ENCODE data around the gene SAXO1.
"Not testable (repeated sequence)": the region's sequence is repeated elsewhere in the genome, so short reads cannot be mapped to it uniquely, and the experiment has no call there.

The SAXO1 gene

DNA sequence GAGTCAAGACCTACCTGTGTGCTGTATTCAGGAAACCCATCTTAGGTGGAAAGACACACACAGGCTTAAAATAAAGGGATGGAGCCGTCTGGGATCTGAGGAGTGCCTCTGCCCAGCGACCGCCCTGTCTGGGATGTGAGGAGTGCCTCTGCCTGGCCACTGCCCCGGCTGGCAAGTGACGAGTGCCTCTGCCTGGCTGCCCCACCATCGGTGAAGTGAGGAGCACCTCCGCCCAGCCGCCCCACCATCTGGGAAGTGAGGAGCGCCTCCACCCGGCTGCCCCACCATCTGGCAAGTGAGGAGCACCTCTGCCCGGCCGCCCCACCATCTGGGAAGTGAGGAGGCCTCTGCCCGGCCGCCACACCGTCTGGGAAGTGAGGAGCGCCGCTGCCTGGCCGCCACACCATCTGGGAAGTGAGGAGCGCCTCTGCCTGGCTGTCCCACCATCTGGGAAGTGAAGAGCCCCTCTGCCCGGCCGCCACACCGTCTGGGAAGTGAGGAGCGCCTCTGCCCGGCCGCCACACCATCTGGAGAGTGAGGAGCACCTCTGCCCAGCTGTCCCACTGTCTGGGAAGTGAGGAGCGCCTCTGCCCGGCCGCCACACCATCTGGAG lies 33.7 kb downstream of the SAXO1 start:
- DNase-seq (ENCODE audit: low read depth in 4 of 4, low spot score in 1 of 4) = no peak

DNA sequence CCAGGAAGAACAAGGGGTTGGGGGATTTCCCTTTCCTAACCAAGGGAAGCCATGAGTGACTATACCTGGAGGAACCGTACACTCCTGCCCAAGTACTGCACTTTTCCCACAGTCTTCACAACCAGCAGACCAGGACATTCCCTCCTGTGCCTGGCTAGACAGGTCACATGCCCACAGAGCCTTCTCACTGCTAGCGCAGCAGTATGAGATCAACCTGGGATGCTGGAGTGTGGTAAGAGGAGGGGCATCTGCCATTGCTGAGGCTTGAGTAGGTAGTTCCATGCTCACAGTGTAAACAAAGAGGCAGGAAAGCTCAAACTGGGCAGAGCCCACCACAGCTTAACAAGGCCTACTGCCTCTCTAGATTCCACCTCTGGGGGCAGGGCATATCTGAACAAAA lies 35.9 kb downstream of the SAXO1 start:
- DNase-seq (ENCODE audit: low read depth in 4 of 4, low spot score in 1 of 4) = no peak

DNA sequence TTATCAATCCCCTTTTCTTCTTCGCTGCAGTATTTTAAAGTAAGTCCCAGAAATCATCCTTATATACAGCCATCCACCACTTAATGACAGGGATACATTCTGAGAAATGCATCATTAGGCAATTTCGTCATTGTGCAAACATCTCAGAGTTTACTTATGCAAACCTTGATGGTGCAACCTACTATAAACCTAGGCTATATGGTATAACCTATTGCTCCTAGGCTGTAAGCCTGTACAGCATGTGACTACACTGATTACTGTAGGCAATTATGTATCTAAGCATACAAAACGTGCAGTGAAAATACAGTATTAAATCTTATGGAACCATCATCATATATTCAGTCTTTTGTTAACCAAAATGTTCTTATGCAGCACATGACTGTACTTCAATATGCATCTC lies 36.8 kb downstream of the SAXO1 start:
- DNase-seq (ENCODE audit: low read depth in 4 of 4, low spot score in 1 of 4) = no peak

DNA sequence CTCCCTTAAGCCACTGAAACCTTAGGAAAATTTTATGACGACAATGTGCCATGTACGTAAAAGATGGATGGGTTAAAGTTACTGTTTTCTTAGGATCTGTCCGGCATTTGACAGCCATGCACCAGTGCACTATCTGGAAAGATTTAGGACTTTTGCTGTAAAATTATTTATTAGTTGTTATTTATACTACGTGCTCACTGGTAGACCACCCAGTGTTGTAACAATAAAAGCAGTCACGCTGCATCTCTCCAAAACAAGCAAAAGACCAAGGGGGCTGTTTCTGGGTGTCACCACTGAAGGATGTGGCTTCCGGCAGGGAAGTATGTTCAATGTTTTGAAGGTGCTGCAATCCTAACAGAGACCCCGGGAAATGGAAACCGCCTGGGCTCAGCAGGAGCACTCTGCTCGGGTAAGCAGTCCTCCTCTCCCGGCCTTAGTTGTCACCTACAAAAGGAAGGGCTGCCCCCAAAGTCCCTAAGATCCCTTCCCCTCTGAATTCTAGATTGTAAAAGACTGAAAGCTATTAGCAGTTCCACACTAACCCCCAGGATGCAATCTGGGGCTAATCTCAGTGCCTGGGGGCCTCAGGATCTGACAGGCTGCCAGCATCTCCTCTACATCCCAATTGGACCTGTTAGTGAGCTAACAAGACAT lies 38.6 kb downstream of the SAXO1 start:
- DNase-seq (ENCODE audit: low read depth in 4 of 4, low spot score in 1 of 4) = no peak

DNA sequence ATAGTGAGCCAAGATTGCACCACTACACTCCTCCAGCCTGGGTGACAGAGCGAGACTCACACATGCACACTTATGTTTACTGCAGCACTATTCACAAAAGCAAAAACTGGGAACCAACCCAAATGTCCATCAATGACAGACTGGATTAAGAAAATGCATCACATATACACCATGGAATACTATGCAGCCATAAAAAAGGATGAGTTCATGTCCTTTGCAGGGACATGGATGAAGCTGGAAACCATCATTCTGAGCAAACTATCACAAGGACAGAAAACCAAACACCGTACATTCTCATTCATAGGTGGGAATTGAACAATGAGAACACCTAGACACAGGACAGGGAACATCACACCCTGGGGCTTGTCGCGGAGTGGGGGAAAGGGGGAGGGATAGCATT lies 41.8 kb downstream of the SAXO1 start:
- DNase-seq (ENCODE audit: low read depth in 4 of 4, low spot score in 1 of 4) = not testable (repeated sequence)

DNA sequence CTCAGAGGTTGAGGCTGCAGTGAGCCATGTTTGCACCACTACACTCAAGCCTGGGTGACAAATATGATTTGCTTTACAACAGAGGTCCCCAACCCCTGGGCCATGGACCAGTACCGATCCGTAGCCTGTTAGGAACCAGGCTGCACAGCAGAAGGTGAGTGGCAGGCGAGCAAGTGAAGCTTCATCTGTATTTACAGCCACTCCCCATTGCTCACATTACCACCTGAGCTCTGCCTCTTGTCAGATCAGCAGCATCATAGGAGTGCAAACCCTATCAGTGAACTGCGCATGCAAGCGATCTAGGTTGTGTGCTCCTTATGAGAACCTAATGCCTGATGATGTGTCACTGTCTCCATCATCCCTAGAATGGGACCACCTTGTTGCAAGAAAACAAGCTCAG lies 42.5 kb downstream of the SAXO1 start:
- no peak for DNase-seq (ENCODE audit: low read depth in 4 of 4, low spot score in 1 of 4)

DNA sequence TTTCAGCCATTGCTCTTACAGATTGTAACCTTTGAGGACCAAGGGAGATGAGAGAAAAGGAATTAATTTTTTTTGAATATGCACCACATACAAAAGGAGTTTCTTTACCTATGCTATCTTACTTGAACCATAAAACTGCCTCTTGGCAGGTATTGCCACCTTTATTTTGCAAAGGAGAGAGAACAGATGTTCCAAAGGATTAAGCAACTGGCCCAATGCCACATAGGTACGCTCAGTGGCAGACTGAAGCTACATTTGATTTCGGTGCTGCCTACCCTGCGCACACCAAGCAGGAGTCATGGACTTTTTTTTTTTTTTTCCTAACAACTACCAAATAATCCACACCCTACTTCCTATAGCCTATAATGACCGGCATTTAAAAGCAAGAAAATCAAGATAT lies 43.1 kb downstream of the SAXO1 start:
- DNase-seq (ENCODE audit: low read depth in 4 of 4, low spot score in 1 of 4) = no peak

DNA sequence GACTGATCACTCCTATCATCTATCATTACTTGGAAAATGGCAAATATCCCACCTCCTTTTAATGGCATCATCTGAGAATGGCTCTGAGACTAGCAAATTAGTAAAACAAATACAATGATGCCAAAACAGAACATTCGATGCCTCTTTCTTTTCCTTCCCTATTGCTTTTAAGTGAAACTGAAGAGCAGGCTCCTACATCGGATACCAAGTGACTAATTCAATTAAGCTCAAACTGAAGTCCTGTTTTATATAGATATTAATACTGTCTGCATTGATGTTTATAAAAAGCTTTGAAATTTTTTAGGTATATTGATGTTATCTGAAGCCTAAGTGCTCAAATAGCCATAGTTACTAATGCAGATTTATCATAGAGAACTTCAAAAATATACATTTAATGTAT lies 43.9 kb downstream of the SAXO1 start:
- no peak for DNase-seq (ENCODE audit: low read depth in 4 of 4, low spot score in 1 of 4)

DNA sequence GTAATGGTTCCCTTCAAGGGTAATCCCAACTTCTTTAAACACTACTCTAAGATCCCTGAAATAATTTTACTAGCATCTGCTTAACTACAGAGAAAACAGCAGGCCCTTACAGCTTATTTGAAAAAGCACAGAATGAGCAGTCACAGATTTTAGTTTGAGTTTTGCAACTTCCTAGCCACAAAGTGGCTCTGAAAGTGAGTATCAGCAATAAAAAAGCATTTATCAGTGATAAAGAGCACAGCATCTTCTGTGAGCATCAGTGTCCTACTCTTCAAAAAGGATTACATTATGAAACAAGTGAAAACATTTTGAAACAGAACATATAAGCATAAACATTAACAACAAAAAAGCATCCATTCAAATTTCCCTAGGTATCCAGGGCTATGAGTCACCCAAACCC lies 45.0 kb downstream of the SAXO1 start:
- no peak for DNase-seq (ENCODE audit: low read depth in 4 of 4, low spot score in 1 of 4)

DNA sequence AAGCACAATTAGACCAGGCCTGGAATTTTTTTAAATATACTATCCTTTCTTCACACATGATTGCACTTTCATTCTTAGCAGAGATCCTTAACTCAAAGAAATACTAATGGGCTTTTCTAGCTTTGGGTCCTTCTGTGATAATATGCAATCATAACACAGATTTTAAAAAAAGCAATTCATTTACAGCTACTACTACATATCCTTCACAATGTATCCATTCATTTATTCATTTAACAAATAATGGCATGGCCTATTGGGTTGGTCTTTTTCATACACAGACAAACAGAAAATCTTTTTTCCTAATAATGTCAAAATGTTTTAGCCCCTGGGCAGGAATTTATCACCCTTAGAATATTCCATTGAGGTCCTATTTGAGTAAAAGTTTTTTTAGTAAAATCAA lies 47.0 kb downstream of the SAXO1 start:
- DNase-seq (ENCODE audit: low read depth in 4 of 4, low spot score in 1 of 4) = no peak

DNA sequence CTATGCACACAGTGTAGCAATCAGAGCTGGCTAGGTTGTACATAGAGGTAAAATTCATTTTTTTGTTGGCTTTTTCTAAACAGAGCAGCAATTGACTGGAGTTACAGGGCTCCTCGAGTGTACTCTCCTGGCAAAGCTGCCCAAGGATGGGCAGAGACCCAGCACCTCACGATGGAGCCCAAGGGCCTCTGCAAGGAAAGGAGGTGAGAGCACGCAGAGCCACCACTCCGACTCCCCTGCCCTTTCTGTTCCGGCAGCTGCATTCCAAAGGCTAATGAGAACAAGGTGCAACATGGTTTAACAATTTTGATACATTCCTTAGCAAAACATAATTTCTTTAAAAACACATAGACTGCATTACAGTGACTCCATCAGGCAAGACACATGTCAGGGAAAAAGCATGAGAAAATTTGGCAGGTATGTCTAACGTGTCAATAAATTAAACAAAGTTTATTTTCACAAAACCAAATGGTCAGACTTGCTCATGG lies 47.5 kb downstream of the SAXO1 start:
- DNase-seq (ENCODE audit: low read depth in 4 of 4, low spot score in 1 of 4) = no peak

DNA sequence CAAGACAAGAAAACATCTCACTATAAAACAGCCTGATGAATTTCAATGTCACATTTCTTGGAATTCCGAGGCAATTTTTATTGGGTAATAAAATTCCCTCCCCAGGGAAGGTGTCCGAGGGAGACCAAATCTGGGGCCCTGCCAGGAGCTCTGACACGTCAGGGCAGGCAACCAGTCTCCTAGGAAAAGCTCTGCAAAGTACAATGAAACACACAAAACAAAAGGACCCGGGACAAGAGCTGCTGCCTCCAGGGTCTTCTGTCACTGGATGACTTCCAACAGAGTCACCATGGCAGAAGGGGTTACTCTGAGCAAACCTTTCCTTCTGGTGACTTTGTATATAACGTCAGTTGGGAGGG lies 50.8 kb downstream of the SAXO1 start:
- no peak for DNase-seq (ENCODE audit: low read depth in 4 of 4, low spot score in 1 of 4)

DNA sequence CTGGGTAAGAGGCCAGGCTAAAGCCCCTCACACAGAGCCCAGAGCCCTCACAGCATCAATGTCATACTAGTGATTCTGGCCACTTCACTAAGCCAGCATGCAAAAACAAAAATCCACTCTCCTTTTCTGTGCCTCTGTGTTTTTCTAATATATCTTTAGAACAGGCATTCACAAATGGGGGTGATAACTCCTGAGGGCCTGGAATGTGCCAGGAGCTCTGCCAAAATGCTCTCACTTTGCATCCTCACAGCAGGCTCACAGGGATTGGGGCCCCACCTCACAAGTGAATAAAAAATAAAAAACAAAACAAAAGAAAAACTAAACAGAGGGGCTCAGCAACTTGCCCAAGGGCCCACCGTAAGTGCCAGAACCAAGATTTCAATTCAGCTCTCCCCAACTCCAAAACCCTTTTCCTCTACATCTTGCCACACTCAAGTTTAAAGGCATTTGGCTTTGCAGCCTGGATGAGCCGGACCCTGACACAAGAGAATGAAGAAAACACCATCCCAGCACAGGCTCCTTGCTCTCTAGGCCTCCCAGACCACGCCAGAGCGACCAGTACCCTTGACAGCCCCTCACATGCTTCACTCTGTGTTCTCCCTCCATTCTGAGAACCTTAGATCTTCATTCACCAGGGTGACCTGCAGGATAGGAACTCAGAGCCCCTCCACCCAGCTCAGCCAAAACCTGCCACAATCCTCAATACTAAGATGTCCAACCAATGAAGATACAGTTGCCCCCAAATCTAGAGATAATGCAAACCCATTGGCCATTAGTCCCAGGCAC lies 51.3 kb downstream of the SAXO1 start:
- DNase-seq (ENCODE audit: low read depth in 4 of 4, low spot score in 1 of 4) = no peak

DNA sequence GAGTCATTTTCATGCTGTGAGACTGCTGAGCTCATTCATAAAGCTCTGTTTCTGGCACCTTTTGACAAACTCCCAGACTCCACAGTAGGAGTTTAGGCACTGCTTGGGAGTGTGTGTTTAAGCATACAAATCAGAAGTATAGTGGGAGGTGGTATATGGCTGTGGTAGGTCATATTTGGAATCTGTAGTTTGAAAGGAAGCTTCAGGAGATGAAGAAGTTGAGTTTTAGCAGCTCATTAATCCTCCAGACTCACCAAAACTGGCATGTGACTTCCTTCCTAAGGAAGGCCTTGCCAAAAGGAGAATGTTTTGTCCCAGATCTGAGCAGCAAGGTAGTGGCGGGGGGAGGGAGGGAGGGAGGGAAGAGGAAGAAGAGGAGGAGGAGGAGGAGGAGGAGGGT lies 52.8 kb downstream of the SAXO1 start:
- no peak for DNase-seq (ENCODE audit: low read depth in 4 of 4, low spot score in 1 of 4)

DNA sequence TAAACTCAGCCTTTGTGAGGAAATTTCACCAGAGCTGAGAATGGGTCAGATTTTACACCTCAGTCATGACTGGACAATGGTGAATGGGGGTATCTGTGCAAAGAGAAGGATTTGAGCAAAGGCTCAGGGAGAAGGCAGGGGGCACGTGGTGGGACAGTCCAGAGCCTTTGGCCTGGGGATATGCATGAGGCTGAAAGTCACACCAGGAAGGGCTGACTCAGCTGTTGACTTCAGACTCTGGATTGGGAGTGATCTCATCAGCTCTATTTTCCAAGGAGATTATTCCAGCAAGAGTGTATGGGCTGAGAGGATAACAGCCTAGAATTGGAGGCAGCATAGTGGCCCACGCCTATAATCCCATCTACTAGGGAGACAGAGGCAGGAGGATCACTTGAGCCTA lies 53.6 kb downstream of the SAXO1 start:
- DNase-seq (ENCODE audit: low read depth in 4 of 4, low spot score in 1 of 4) = no peak

DNA sequence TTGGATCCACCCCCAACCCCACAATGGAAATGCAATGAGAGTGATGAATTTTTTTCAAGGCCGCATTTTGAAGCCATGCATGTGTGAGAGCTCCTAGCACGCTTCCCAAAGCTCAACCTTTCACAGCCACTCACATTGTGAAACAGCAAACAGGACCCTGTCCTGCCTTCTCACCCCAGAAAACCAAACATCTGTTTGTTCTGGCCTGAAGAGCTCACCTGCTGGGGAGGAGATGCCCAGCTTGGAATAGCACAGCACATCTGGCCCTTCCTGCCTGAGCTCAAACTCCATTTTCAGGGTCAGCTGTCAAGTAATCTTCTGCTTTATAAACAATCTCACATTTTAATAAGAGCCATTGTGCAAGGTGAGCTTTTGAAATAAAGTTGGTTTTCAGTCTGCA lies 54.8 kb downstream of the SAXO1 start:
- DNase-seq (ENCODE audit: low read depth in 4 of 4, low spot score in 1 of 4) = no peak

DNA sequence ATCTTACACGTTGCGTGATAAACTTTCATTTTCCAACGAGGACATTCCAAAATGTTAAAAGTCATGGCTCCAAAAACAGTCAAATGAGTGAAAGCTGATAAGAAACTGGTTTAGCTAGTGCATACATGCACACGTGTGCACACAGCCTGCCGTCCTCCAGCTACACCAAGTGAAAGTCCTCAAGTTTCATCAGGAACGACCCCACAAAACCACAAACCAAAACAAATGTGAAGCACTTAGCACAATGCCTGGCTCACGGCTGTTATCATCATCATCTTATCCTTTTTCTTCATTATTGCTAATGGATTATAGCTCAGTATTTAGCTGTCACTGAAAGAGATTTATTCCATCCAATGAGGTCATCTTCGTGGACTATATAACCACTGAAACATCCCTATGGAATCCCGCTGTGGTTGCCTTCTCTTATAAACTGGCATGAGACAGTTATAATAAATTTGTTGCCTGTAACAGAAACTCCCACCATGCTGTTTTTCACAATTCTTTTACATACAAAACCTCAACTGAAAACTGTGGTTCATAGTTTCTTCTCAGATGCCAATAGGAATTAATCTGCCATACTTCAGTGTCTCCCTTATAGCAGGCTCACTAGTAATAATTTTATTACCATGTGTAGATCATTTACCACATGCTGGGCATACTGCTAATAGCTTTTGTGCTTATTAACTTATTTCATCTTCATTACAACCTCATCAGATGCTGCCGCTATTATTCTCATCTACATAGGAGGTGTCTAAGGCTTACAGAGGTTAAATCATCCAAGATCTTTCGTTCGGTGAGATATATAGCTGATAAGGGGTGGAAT lies 56.1 kb downstream of the SAXO1 start:
- DNase-seq (ENCODE audit: low read depth in 4 of 4, low spot score in 1 of 4) = no peak

DNA sequence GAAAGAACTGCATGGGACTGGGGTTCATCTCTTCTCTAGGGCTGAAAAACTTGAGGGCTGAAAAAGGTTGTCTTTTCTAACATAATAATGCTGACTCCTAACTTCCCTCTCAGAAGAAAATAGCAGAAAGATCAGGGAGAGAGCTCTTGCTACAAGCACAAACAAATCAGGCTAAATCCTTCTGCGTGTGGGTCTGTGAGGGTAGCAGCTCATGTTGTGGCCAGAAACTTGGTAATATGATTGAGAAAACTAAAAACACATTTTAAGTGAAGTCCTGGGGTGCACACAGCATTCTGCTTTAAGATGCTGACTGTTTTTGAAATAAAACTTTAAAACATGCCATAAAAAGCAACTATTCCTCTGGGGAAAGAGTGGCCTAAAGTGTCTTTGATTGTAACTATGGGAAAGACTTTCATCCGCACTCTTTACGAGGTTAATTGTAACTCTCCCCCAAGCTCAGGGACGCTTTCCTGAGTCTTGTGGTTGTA lies 56.7 kb downstream of the SAXO1 start:
- no peak for DNase-seq (ENCODE audit: low read depth in 4 of 4, low spot score in 1 of 4)

DNA sequence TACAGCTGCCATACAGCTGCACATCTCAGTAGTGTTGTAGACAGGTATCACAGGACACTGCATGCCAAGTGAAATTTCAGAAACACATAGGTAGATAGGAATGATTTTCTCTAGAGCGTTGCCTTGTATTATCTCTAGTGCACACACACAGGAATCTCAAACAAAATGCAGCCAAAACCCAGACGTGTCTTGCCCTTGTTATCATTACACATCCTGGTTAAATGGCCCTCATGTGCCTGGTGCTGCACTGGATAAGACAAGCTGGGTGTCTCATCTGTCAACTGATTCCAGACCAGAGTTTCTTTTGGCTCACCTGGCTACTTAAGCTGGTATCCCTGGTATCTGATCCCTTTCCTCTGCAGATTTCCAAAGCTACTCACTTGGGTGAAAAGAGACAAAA lies 59.7 kb downstream of the SAXO1 start:
- no peak for DNase-seq (ENCODE audit: low read depth in 4 of 4, low spot score in 1 of 4)

DNA sequence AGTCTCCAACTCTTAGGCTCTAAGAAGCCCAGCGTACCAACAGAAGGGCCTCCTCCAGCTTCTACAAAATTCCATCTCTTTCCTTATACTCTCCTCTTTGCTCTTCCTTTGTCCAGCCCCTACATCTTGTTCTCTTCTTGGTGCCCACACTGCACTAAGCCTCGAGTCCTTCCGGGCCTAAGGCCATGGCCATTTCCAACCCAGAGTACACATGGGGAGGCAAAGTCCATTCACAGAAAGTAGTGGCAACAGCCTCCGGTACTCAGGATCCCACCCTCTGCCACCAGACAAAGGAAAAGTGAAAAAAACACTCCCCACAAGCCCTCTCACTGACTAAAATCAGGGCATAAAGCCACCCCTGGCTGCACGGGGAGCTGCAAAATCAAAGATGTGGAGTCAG lies 60.3 kb downstream of the SAXO1 start:
- no peak for DNase-seq (ENCODE audit: low read depth in 4 of 4, low spot score in 1 of 4)

DNA sequence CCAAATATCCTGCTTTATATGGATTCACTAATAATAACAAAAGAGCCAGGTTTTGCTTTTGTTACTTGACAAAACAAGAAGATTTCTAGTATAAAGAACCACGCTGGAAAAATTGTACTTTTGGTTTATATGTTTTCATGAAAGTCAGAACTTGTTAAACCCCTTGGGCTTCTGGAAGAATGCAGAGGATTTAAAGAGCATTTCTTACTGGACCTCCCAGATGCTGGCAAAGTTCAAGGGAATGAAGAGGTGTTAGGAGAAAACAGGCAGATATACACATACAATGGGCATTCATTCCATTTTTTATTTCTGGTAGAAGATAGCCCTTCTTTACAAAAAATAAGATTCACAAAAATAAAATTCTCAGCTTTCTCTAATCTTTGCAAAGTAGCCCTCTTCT lies 61.1 kb downstream of the SAXO1 start:
- no peak for DNase-seq (ENCODE audit: low read depth in 4 of 4, low spot score in 1 of 4)

DNA sequence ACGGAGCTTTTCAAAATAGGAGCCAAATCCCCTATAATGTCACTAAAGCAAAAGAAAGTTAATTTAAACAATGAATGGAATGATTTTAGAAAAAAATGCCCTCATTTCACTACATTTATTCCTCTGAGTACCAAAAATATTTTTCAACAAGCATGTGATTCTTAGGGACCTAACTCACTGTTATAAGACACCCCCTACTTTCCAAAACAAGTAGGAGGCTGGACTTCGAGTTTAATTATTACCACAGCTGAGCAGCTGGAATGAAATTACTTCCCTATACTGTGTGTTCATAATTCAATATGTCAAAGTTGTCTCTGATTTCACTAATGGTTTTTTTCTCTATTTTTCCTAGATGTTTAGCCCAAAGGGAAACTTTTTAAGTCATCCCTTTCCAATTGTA lies 61.6 kb downstream of the SAXO1 start:
- DNase-seq (ENCODE audit: low read depth in 4 of 4, low spot score in 1 of 4) = no peak

Measured in stimulated activated CD4-positive, alpha-beta T cell treated with anti-CD3 and anti-CD28 coated beads, Interleukin-1b, Interleukin-23, amount 100 ng/mL, for 24 hours (primary cell).